HepG2 (cell line): ENCODE results near the gene USP15. TPM values are rescaled to one million over a fixed set of nuclear protein-coding genes. Genes with fewer than 3 reads are reported as not detected.

Experiments
- ATAC-seq: fragments of 200-7000 bp; cut with Tn5 transposase; 3 replicates; pipeline ENCODE4 v1.9.1; 2020; ENCODE audit warnings: mild to moderate bottlenecking, moderate library complexity
- BruUV-seq: library from RNA; stranded (reverse); fragments of 400-500 nt; replicated peaks from 2 replicates; lab custom pipeline; 2021; lab: Mats Ljungman, UMichigan
- CTCF ChIA-PET: fragments of 300-600 bp; formaldehyde crosslinking; extraction: SDS; loops from one replicate; lab custom pipeline; 2021; ENCODE audit warnings: low total read pairs, inconsistent platforms, low intra/inter-chr PET ratio; lab: Yijun Ruan, JAX
- POLR2A ChIA-PET: fragments of 350-600 bp; sonication (Branson Sonifier 250); formaldehyde crosslinking; loops from one replicate; lab custom pipeline; 2020; ENCODE audit warnings: antibody characterized with exemption, inconsistent platforms; lab: Yijun Ruan, JAX
- DNase-seq: peaks from one replicate; pipeline ENCODE4 v3.0.0-alpha.2; 2015; ENCODE audit warnings: low spot score
- FAIRE-seq: peaks from 3 replicates; lab custom pipeline; 2011; peaks lifted over from hg19 to GRCh38; lab: Jason Lieb, UNC
- H2AFZ ChIP-seq: one replicate; pipeline ENCODE4 v1.6.1; 2011; ENCODE audit warnings: low read length, inconsistent platforms
- H3K27ac ChIP-seq: fragments of 300-600 bp; 3 replicates; pipeline ENCODE4 v1.8.0; 2011; ENCODE audit warnings: mixed run types, mild to moderate bottlenecking, mixed read lengths, low read length, inconsistent platforms; ENCODE audit not compliant: insufficient read depth; ENCODE audit errors: extremely low read length
- H3K27me3 ChIP-seq, 2 experiments: fragments of 200-600 bp in 1 of 2; 2 replicates in 1 of 2; 3 replicates in 1 of 2; pipeline versions ENCODE4 v1.6.0 to v1.8.0; 2011; ENCODE audit warnings: low read length in 2 of 2, mild to moderate bottlenecking in 2 of 2, moderate library complexity in 2 of 2, inconsistent platforms in 1 of 2; ENCODE audit not compliant: insufficient read depth in 2 of 2, control insufficient read depth in 1 of 2
- H3K36me3 ChIP-seq, 2 experiments: fragments of 200-600 bp in 1 of 2; replicated peaks in 1 of 2; 2 replicates in 1 of 2; 3 replicates in 1 of 2; pipeline versions ENCODE4 v1.5.1 to v1.8.0; 2011; ENCODE audit warnings: low read length in 2 of 2, inconsistent platforms in 1 of 2; ENCODE audit not compliant: insufficient read depth in 2 of 2, control insufficient read depth in 1 of 2
- H3K4me1 ChIP-seq: 2 replicates; pipeline ENCODE4 v1.5.1; 2012; ENCODE audit warnings: low read length, inconsistent platforms; ENCODE audit not compliant: insufficient read depth
- H3K4me2 ChIP-seq: 2 replicates; pipeline ENCODE4 v1.6.0; 2011; ENCODE audit warnings: low read depth, low read length, inconsistent platforms
- H3K4me3 ChIP-seq, 3 experiments: fragments of 200-600 bp in 1 of 3; sonication (generic), shearing (Covaris generic) in 1 of 3; replicated peaks in 1 of 3; 2 replicates each; pipeline ENCODE4 v1.5.1; 2011 to 2016; ENCODE audit warnings: low read length in 3 of 3, inconsistent platforms in 2 of 3, low read depth in 2 of 3, mild to moderate bottlenecking in 2 of 3, control low read depth in 1 of 3, mixed read lengths in 1 of 3; ENCODE audit not compliant: insufficient read depth in 1 of 3
- H3K79me2 ChIP-seq: one replicate; pipeline ENCODE4 v1.6.1; 2011; ENCODE audit warnings: low read length, inconsistent platforms; ENCODE audit not compliant: insufficient read depth
- H3K9ac ChIP-seq: 2 replicates; pipeline ENCODE4 v1.6.0; 2011; ENCODE audit warnings: mild to moderate bottlenecking, low read depth, low read length, inconsistent platforms; ENCODE audit not compliant: insufficient read depth
- H3K9me3 ChIP-seq: 2 replicates; pipeline ENCODE4 v1.5.1; 2012; ENCODE audit warnings: mild to moderate bottlenecking, low read length
- H4K20me1 ChIP-seq: 2 replicates; pipeline ENCODE4 v1.6.0; 2011; ENCODE audit warnings: inconsistent platforms, mild to moderate bottlenecking, low read length, moderate library complexity; ENCODE audit not compliant: insufficient read depth
- ELF4 ChIP-seq: sonication (generic); formaldehyde crosslinking; IDR thresholded peaks from 2 replicates; pipeline ENCODE4 v1.5.0; 2020; ENCODE audit warnings: missing genetic modification reagents, mild to moderate bottlenecking, moderate library complexity, borderline replicate concordance
- FOXK1 ChIP-seq: sonication (generic); formaldehyde crosslinking; IDR thresholded peaks from 2 replicates; pipeline ENCODE4 v1.4.0; 2020; ENCODE audit warnings: low read depth, missing genetic modification reagents, borderline replicate concordance
- GPN1 ChIP-seq: sonication (generic); formaldehyde crosslinking; IDR thresholded peaks from 2 replicates; pipeline ENCODE4 v1.5.1; 2020; ENCODE audit warnings: missing genetic modification reagents, borderline replicate concordance
- HNRNPH1 ChIP-seq: fragments of 200-400 bp; formaldehyde crosslinking; optimal IDR thresholded peaks from 2 replicates; pipeline ENCODE3; 2017; ENCODE audit warnings: mild to moderate bottlenecking, low read depth, low read length
- ISL2 ChIP-seq: sonication (generic); formaldehyde crosslinking; IDR thresholded peaks from 2 replicates; pipeline ENCODE4 v1.5.0; 2020; ENCODE audit warnings: missing genetic modification reagents
- MXD3 ChIP-seq: IDR thresholded peaks from 2 replicates; pipeline ENCODE4 v1.6.1; 2016; ENCODE audit warnings: mild to moderate bottlenecking, missing biosample characterization, missing genetic modification reagents
- NRL ChIP-seq: sonication (generic); formaldehyde crosslinking; IDR thresholded peaks from 2 replicates; pipeline ENCODE4 v1.5.0; 2020; ENCODE audit warnings: missing genetic modification reagents, mild to moderate bottlenecking, moderate library complexity, borderline replicate concordance
- PHF21A ChIP-seq: sonication (generic); formaldehyde crosslinking; IDR thresholded peaks from 2 replicates; pipeline ENCODE4 v1.5.0; 2020; ENCODE audit warnings: mild to moderate bottlenecking, missing genetic modification reagents
- SNAPC2 ChIP-seq: sonication (generic); formaldehyde crosslinking; IDR thresholded peaks from 2 replicates; pipeline ENCODE4 v1.8.1; 2022; ENCODE audit warnings: mild to moderate bottlenecking, missing genetic modification reagents
- SUZ12 ChIP-seq: fragments of 150-350 bp; IDR thresholded peaks from 2 replicates; pipeline ENCODE4 v1.6.1; 2014; ENCODE audit warnings: low read depth, low read length
- ZFY ChIP-seq: sonication (generic); formaldehyde crosslinking; IDR thresholded peaks from 2 replicates; pipeline ENCODE4 v1.4.0; 2020; ENCODE audit warnings: missing genetic modification reagents
- ZNF143 ChIP-seq: sonication (generic); formaldehyde crosslinking; IDR thresholded peaks from 2 replicates; pipeline ENCODE4 v1.4.0; 2020; ENCODE audit warnings: missing genetic modification reagents
- ZNF20 ChIP-seq: sonication (generic); formaldehyde crosslinking; IDR thresholded peaks from 2 replicates; pipeline ENCODE4 v1.4.0; 2020; ENCODE audit warnings: mild to moderate bottlenecking, moderate library complexity, missing genetic modification reagents
- ZNF512 ChIP-seq: sonication (generic); formaldehyde crosslinking; IDR thresholded peaks from 2 replicates; pipeline ENCODE4 v1.4.0; 2020; ENCODE audit warnings: mild to moderate bottlenecking, missing genetic modification reagents
- ZNF710 ChIP-seq: sonication (generic); formaldehyde crosslinking; IDR thresholded peaks from 2 replicates; pipeline ENCODE4 v1.5.0; 2020; ENCODE audit warnings: mild to moderate bottlenecking, missing genetic modification reagents, borderline replicate concordance
- ZZZ3 ChIP-seq: sonication (generic); formaldehyde crosslinking; IDR thresholded peaks from 2 replicates; pipeline ENCODE4 v1.4.0; 2020; ENCODE audit warnings: missing genetic modification reagents, mild to moderate bottlenecking, borderline replicate concordance
- WGBS: methylation state at CpG from one replicate; pipeline ENCODE4 v1.1.6; 2017; ENCODE audit warnings: low lambda C conversion rate; 5-methylcytosine and 5-hydroxymethylcytosine counted together
- in situ Hi-C: cut with HindIII; loops from 2 replicates; pipeline ENCODE4 v1.10.0; 2017; ENCODE audit warnings: low pct_unique_long_range_greater_than_20kb; ENCODE audit not compliant: extremely low pct_ligation_motif_present
- intact Hi-C: fragments of 100-400 bp; cut with micrococcal nuclease; formaldehyde crosslinking; loops from one replicate; pipeline ENCODE4 v1.10.0; 2022; ENCODE audit not compliant: unreplicated experiment
- polyA plus RNA-seq, 8 experiments: library from polyadenylated mRNA; depleted of rRNA in 3 of 8; stranded (reverse) in 7 of 8; unstranded in 1 of 8; fragments of >200 nt; fragmentation: Illumina TruSeq in 4 of 8; extraction: Trizol in 4 of 8; gene quantifications; 2 replicates each; pipeline versions ENCODE4 v1.2.1 to v1.2.3, GENCODE V29; 2011 to 2016; ENCODE audit warnings: low read depth in 4 of 8, missing spikeins in 1 of 8, mixed read lengths in 1 of 8; ENCODE audit not compliant: insufficient read depth in 1 of 8
- total RNA-seq, 5 experiments: library from RNA; depleted of rRNA; stranded (reverse); fragments of >200 nt; fragmentation: Illumina TruSeq; extraction: Trizol; gene quantifications; 2 replicates each; pipeline ENCODE4 v1.2.3, GENCODE V29; 2016; ENCODE audit warnings: low read depth in 1 of 5

USP15 gene
- total and polyA plus RNA-seq, 2 of the 13 experiments (the other 11 are each of a cell fraction or from before 2014, with no cell fraction given) = 17.3 to 51.7 TPM

- Histone ChIP-seq H3K4me1 (no peaks in the 10 kb centered on the region), H2AFZ (no peak overlapping the region), H4K20me1 (no peaks in the 10 kb centered on the region), H3K79me2 (no peaks in the 10 kb centered on the region), H3K27ac (no peak overlapping the region), H3K9me3 (no peaks in the 10 kb centered on the region), H3K4me3 (no peak overlapping the region), H3K27me3 (no peaks in the 10 kb centered on the region), H3K36me3 (0 out of 5 replicates have a peak, but pooled peaks cover 0 to 3% of the 10 kb centered on the region in 2 experiments), H3K9ac (no peak overlapping the region), H3K4me2 (no peak overlapping the region)
- no peak for TF ChIP-seq HNRNPH1
- no peak for TF ChIP-seq ZNF143 (CRISPR knock-in tag)
- no peak for TF ChIP-seq ZNF20 (CRISPR knock-in tag)
- no peak for TF ChIP-seq ELF4 (CRISPR knock-in tag)
- no peak for TF ChIP-seq SNAPC2 (CRISPR knock-in tag)
- no peak for TF ChIP-seq NRL
- no peak for TF ChIP-seq ZNF710 (CRISPR knock-in tag)
- FAIRE-seq = no peak
- no peak for DNase-seq
- ATAC-seq = no peak
- ChIA-PET CTCF (no interaction called here), POLR2A (no interaction called here)
- BruUV-seq = no TSS peak
- intact Hi-C loops (no loop called here), in situ Hi-C loops (no loop called here)
- 95% methylated on average over 1 of the region's 1 CpG for whole genome bisulfite sequencing
Measured at GRCh38 chr12:62331306-62331705, 71.1 kb downstream of the USP15 start.

- intact Hi-C loops (no loop called here), in situ Hi-C loops (no loop called here)
- Histone ChIP-seq H3K79me2 (no peaks in the 10 kb centered on the region), H3K27ac (no peak overlapping the region), H3K4me2 (no peak overlapping the region), H4K20me1 (no peaks in the 10 kb centered on the region), H3K9me3 (no peaks in the 10 kb centered on the region), H3K27me3 (no peaks in the 10 kb centered on the region), H2AFZ (no peak overlapping the region), H3K4me1 (no peaks in the 10 kb centered on the region), H3K9ac (no peak overlapping the region), H3K36me3 (0 out of 5 replicates have a peak, but pooled peaks cover 0 to 3% of the 10 kb centered on the region in 2 experiments), H3K4me3 (no peak overlapping the region)
- BruUV-seq = no TSS peak
- ATAC-seq = no peak
- no peak for FAIRE-seq
- 97% methylated on average over 1 of the region's 1 CpG for WGBS
- TF ChIP-seq FOXK1 (CRISPR knock-in tag) (no peak), GPN1 (CRISPR knock-in tag) (no peak), ZNF512 (no peak), MXD3 (no peak), PHF21A (CRISPR knock-in tag) (no peak), ZFY (CRISPR knock-in tag) (no peak), ZZZ3 (CRISPR knock-in tag) (no peak), SUZ12 (no peak), ISL2 (CRISPR knock-in tag) (no peak)
- ChIA-PET CTCF (no interaction called here), POLR2A (no interaction called here)
- DNase-seq = no peak
Measured at GRCh38 chr12:62332598-62332997, 72.4 kb downstream of the USP15 start.
